Ovary (tissue), 3 donors: Measurements from ENCODE around the gene BTF3.

Experiments
- CTCF ChIP-seq, 3 donors: fragments of 450-650 bp in 2 of 3; fragments of 200-600 bp in 1 of 3; IDR thresholded peaks; one replicate each; pipeline versions ENCODE4 v1.5.1 to v1.8.0; 2016 to 2022; ENCODE audit warnings: antibody characterized with exemption in 3 of 3, mild to moderate bottlenecking in 1 of 3
- EP300 ChIP-seq: sonication (generic); formaldehyde crosslinking; IDR thresholded peaks from one replicate; pipeline ENCODE4 v1.6.1; 2017; ENCODE audit warnings: antibody characterized with exemption
- POLR2A ChIP-seq: fragments of 450-650 bp; IDR thresholded peaks from one replicate; pipeline ENCODE4 v1.6.1; 2017; ENCODE audit warnings: antibody characterized with exemption, mild to moderate bottlenecking, moderate library complexity
- donor health status: DM: no; HTN: no; CAD: no.

- TF ChIP-seq CTCF (IDR thresholded peaks at IDR 0.05) (no peak), EP300 (no peak), POLR2A (no peak)
These were observed 38.9 kb upstream of the BTF3 start for GRCh38 chr5:73459366-73459765.
